Esophagus (tissue), 2 donors: ENCODE data around the gene ZNF717. TPM values are rescaled to one million over a fixed set of nuclear protein-coding genes. Genes with fewer than 3 reads are reported as not detected.
"Not testable (repeated sequence)": the region's sequence is repeated elsewhere in the genome, so short reads cannot be mapped to it uniquely, and the experiment has no call there.

Experiments
- H3K27ac ChIP-seq, 2 donors: one replicate each; pipeline ENCODE4 v1.5.1; 2013; ENCODE audit warnings: low read depth in 2 of 2, mild to moderate bottlenecking in 2 of 2, inconsistent platforms in 1 of 2, low read length in 1 of 2, moderate library complexity in 1 of 2
- H3K27me3 ChIP-seq, 2 donors: one replicate each; pipeline ENCODE4 v1.6.1; 2013; ENCODE audit warnings: low read length in 2 of 2, control low read depth in 1 of 2, mild to moderate bottlenecking in 1 of 2; ENCODE audit not compliant: insufficient read depth in 2 of 2, control insufficient read depth in 1 of 2
- H3K36me3 ChIP-seq, 2 donors: one replicate each; pipeline ENCODE4 v1.6.1; 2013; ENCODE audit warnings: low read length in 1 of 2; ENCODE audit not compliant: control insufficient read depth in 2 of 2, insufficient read depth in 2 of 2
- H3K4me1 ChIP-seq, 2 donors: one replicate each; pipeline ENCODE4 v1.6.1; 2013; ENCODE audit warnings: low read length in 1 of 2; ENCODE audit not compliant: control insufficient read depth in 2 of 2, insufficient read depth in 2 of 2
- H3K4me3 ChIP-seq, 2 donors: one replicate each; pipeline ENCODE4 v1.5.1; 2013; ENCODE audit warnings: low read length in 2 of 2, mild to moderate bottlenecking in 2 of 2, low read depth in 1 of 2, moderate library complexity in 1 of 2
- H3K9me3 ChIP-seq, 2 donors: one replicate each; pipeline ENCODE4 v1.6.1; 2013; ENCODE audit warnings: mild to moderate bottlenecking in 2 of 2, low read depth in 1 of 2, low read length in 1 of 2, moderate library complexity in 1 of 2; ENCODE audit not compliant: control insufficient read depth in 2 of 2, insufficient read depth in 1 of 2
- WGBS, 2 donors: extraction: QIAGEN DNeasy Blood & Tissue Kit; methylation state at CpG; one replicate each; pipeline ENCODE4 v1.1.7; 2013; 5-methylcytosine and 5-hydroxymethylcytosine counted together
- polyA plus RNA-seq, 2 donors: library from polyadenylated mRNA; stranded (reverse); fragments of 200-250 nt; gene quantifications; one replicate each; pipeline ENCODE4 v1.2.3, GENCODE V29; 2013
- donor health status: healthy with polysubstance abuse.
- donor health status: Bipolar disorder and iron deficiency.

The ZNF717 gene
- 1 to 10 TPM; 3.1 to 4.3 TPM for polyA plus RNA-seq

DNA sequence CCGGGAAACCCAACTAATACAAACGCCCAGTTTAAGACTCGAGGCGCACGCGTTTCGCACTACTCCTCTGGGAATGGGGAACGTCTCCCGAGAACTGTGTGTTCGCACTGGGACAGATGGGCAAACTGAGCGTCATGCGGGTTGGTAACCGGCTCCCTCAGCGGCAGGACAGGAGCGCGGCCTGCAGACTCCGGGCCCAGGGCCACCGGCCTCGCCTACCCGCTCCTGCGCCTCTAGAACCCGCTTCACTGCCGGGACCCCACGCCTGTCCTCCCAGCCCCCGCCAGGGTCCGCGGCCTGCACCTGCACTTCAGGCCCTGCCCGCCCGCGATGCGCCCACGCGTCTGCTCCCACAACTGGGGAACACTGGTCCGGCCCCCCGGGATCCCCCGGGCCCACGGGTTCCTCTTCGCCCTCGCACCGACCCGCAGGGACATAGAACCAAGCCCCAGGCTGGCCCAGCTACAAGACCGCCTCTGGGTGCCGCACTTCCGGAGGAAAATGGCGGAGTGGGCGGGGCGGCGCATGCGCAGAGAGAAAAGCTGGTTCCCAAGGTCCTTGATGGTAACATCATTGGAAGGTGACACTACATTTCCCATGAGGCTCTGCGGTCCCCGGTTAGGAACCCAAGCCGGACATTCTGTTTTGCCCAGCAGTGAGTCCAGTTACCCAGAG lies at the start of gene ZNF717:
ZNF717 (minus strand) TSS at position 469 of the 675 bp plus-strand sequence. CDS start 2,187 bp downstream, outside the sequence.
- H3K36me3 ChIP-seq, H3K4me1 ChIP-seq, H3K9me3 ChIP-seq, H3K27me3 ChIP-seq: not testable (repeated sequence)
- 7 to 11% methylated on average over 46 to 52 of the region's 52 CpGs for WGBS, 2 donors
- H3K27ac ChIP-seq, result peak within 1 kb of the TSS; percentile 60 to 93
- peak within 1 kb of the TSS; percentile 70 to 79 for H3K4me3 ChIP-seq

DNA sequence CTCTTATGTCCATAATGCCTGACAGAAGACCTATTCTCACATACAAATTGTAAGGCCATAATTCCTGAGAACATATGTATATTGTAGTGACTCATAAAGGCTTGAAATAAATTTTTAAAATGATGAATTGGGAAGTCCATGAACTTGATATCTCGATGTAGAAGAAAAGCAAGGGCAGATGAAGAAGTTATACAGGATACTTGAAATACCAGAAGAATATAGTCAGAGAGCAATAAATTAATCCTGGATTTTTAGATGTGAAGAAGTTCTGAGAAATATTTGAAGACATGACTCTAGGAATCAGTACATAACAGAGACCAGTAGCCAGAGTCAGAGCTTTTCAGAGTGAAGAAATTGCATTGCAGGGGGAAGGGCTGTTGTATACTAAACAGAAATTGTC lies 45.7 kb upstream of the ZNF717 start:
- H3K4me1 ChIP-seq, H3K9me3 ChIP-seq, H3K36me3 ChIP-seq, H3K27ac ChIP-seq, H3K27me3 ChIP-seq, H3K4me3 ChIP-seq: not testable (repeated sequence)
- WGBS, 2 donors, result 67 to 80% methylated on average over 1 of the region's 1 CpG

DNA sequence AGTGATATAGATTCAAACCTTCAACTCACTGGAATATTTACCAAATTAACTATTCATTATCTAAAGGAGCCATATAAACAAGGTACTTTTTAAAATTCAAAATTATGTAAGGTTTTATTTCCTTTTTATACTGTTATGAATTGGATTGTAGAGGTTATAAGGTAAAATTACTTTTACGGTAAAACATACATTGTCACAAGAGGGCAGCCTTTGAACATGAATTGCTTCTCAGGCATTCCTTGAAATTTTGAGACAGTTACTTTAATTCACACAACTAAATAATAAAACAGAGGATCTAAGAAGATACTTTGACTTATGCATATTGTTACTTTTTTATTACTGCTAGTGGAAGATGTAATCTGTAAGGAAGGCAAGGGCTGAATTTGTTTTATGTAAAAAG lies 32.7 kb upstream of the ZNF717 start:
- H3K4me3 ChIP-seq, H3K9me3 ChIP-seq, H3K27me3 ChIP-seq, H3K36me3 ChIP-seq, H3K4me1 ChIP-seq, H3K27ac ChIP-seq: not testable (repeated sequence)
- WGBS, 2 donors, result 59 to 63% methylated on average over 1 of the region's 1 CpG

DNA sequence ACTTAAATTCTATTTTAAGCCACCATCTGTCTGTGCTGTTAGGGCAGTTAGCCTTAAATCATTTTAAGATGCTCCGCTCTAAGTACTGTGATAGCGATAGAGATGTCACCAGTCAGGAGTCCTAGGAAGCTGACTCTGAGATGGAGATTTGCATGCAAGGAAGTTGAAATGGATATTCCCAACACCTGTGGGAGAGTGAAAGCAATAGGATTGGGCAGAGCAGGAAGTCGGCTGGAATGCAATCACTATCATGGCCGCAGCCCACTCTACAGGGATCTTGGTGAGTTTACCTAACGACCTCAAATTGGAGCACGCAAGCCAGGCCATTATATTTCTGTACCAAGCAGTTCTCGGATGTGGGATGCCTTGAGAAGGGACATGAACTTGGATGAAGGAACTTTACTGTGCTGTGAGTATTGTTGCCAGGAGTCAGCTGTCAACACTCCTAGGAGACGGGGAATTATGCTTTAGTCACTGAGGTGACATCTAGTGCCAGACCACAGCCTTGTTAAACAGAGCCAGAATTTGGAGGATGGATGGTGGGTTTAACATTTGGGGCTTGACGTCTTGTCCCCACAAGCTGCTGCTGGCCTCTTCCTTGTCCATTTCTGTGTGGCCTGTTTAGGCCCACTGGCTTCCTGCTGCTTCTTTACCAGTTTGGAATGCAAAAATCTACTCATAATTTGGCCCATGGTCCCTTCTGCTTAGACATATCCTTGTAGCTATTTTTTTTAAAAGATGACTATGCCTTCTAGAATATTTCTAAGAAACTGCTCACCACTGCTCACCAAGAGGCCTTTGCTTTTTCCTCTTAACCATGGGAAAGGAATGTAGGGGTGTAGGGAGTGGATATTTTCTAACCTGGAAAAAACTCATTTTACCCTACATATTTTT lies 31.2 kb upstream of the ZNF717 start:
- not testable (repeated sequence) for H3K9me3 ChIP-seq, H3K27me3 ChIP-seq, H3K36me3 ChIP-seq, H3K27ac ChIP-seq, H3K4me1 ChIP-seq, H3K4me3 ChIP-seq
- 63 to 65% methylated on average over 9 of the region's 9 CpGs for WGBS, 2 donors

DNA sequence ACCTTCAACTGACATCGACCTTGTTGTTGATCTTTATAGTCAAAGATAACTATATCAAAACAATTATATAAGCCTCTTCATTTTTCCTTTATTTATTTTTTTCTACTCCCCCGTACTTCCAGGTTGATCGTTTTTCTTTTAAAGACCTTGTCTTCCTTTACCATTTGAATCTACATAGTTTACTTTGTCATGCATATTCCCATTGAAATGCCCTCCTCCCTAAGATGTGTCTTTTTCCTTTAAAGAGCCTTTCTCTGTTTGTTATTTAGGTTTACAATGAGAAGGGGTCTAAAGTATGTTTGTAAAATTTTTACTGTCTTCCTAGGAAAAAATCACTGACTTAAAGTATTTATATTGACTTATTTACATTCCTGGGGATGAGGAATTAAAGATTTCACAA lies 29.4 kb upstream of the ZNF717 start:
- Histone ChIP-seq H3K4me3 (no peak overlapping the region), H3K4me1 (no peaks in the 10 kb centered on the region), H3K36me3 (no peaks in the 10 kb centered on the region)

DNA sequence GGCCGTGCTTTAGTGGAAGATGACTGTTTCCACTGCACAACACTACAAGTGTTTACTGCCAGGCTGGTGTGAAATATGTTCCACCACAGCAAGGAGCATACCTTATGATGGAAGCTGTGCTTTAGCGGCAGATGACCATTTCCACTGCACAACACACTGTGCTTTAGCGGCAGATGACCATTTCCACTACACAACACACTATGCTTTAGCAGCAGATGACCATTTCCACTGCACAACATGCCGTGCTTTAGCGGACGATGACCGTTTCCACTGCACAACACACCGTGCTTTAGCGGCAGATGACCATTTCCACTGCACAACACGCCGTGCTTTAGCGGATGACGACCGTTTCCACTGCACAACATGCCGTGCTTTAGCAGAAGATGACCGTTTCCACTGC lies 2.8 kb downstream of the ZNF717 start:
- H3K27me3 ChIP-seq, result no peaks in the 10 kb centered on the region
- no peaks in the 10 kb centered on the region for H3K4me1 ChIP-seq
- H3K4me3 ChIP-seq, result no peak overlapping the region
- 96 to 98% methylated on average over 16 of the region's 16 CpGs for WGBS, 2 donors
- peaks cover 0 to 7% of the 10 kb centered on the region in 2 donors for H3K36me3 ChIP-seq
- H3K9me3 ChIP-seq, result peaks cover 0 to 28% of the 10 kb centered on the region in 2 donors
- no peak overlapping the region for H3K27ac ChIP-seq

More for the DNA sequence above, 29.4 kb upstream of the ZNF717 start:
- Histone ChIP-seq H3K27me3 (no peaks in the 10 kb centered on the region), H3K9me3 (no peaks in the 10 kb centered on the region), H3K27ac (no peak overlapping the region)
- 34 to 41% methylated on average over 3 of the region's 3 CpGs for WGBS, 2 donors

DNA sequence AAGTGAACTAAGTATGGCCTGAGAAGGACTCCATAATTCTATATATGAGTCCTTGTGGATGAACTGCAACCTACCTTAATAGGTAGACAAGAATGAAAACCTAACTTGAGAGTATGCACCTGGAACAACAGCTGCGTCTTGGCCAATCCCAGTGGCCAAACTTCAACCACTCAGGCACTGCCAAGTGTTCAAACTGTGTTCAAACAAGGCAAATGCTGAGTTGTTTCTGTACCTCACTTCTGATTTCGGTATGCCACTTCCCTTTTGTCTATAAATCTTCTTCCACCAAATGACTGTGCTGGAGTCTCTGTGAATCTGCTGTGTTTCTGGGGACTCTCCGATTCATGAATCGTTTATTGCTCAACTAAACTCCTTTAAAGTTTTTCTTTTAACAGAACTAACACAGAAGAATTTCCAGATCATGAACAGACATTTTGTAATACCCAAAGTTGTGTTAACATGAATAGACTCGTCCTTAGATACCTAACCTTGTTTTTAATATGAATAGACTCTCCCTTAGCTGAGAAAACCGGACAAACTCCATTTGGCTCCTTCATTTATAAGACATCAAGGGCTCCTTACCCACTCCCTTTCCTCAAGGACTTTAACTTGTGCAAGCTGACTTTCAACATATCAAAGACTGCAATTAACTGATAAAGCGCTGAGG lies 4.1 kb downstream of the ZNF717 start:
- 57 to 66% methylated on average over 7 of the region's 7 CpGs for WGBS, 2 donors
- peak overlapping the region in 1 of 2 donors; percentile 49 for H3K27ac ChIP-seq
- H3K27me3 ChIP-seq, result no peaks in the 10 kb centered on the region
- H3K4me3 ChIP-seq, result no peak overlapping the region
- H3K4me1 ChIP-seq, result no peaks in the 10 kb centered on the region
- peaks cover 0 to 25% of the 10 kb centered on the region in 2 donors for H3K9me3 ChIP-seq
- peaks cover 0 to 7% of the 10 kb centered on the region in 2 donors for H3K36me3 ChIP-seq

DNA sequence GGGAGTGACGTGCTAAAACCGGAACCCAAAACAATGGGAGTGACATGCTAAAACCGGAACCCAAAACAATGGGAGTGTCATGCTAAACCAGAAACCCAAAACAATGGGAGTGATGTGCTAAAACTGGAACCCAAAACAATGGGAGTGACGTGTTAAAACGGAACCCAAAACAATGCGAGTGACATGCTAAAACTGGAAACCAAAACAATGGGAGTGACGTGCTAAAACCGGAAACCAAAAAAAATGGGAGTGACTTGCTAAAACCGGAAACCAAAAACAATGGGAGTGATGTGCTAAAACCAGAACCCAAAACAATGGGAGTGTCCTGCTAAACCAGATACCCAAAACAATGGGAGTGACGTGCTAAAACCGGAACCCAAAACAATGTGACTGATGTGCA lies 7.6 kb downstream of the ZNF717 start:
- H3K27me3 ChIP-seq, H3K4me3 ChIP-seq, H3K27ac ChIP-seq, H3K4me1 ChIP-seq, H3K36me3 ChIP-seq: not testable (repeated sequence)
- peaks cover 0 to 24% of the 10 kb centered on the region in 2 donors for H3K9me3 ChIP-seq
- 89 to 93% methylated on average over 11 of the region's 11 CpGs for WGBS, 2 donors

DNA sequence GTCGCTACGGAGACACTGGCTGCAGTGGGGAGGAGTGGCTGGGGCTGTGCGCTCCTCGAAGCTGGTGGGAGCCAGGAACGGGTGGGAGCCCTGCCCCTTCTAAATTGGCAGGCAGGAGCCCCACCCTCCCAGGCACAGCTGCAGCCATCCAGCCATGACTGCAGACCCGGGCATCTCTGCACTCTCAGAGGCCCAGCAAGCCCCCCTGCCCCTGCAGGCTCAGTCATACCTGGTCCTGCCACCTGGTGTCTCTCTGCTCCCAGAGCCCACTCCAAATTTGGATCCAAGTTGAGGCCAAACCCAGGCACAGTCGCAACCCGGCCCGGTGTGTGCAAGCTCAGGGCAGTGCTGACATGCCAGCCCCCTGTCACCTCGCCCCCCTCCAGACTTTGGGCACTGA lies 13.7 kb downstream of the ZNF717 start:
- not testable (repeated sequence) for H3K27me3 ChIP-seq, H3K27ac ChIP-seq, H3K4me1 ChIP-seq, H3K36me3 ChIP-seq, H3K4me3 ChIP-seq
- WGBS, 2 donors, result 73 to 91% methylated on average over 10 of the region's 10 CpGs
- H3K9me3 ChIP-seq, result peaks cover 18 to 28% of the 10 kb centered on the region in 2 donors
